Astrocyte (in vitro differentiated cells and primary cell): Measurements from ENCODE around the gene ADARB2. TPM values are rescaled to one million over a fixed set of nuclear protein-coding genes. Genes with fewer than 3 reads are reported as not detected.
"Not testable (repeated sequence)": the region's sequence is repeated elsewhere in the genome, so short reads cannot be mapped to it uniquely, and the experiment has no call there.

Source experiments
- DNase-seq: peaks from one replicate; pipeline ENCODE4 v3.0.0-alpha.2; 2010; ENCODE audit warnings: low read depth
- FAIRE-seq: peaks from 2 replicates; lab custom pipeline; 2011; peaks lifted over from hg19 to GRCh38; lab: Jason Lieb, UNC
- H2AFZ ChIP-seq: 2 replicates; pipeline ENCODE4 v1.6.0; 2012; ENCODE audit warnings: low read depth, low read length, inconsistent platforms
- H3K27ac ChIP-seq: 2 replicates; pipeline ENCODE4 v1.5.1; 2011; ENCODE audit warnings: low read depth, low read length, inconsistent platforms
- H3K27me3 ChIP-seq: 2 replicates; pipeline ENCODE4 v1.6.0; 2011; ENCODE audit warnings: low read length, inconsistent platforms; ENCODE audit not compliant: insufficient read depth
- H3K36me3 ChIP-seq: 2 replicates; pipeline ENCODE4 v1.5.1; 2011; ENCODE audit warnings: low read length, inconsistent platforms; ENCODE audit not compliant: insufficient read depth
- H3K4me1 ChIP-seq: 2 replicates; pipeline ENCODE4 v1.5.1; 2011; ENCODE audit warnings: low read length, inconsistent platforms; ENCODE audit not compliant: insufficient read depth
- H3K4me2 ChIP-seq: 2 replicates; pipeline ENCODE4 v1.6.0; 2012; ENCODE audit warnings: low read length, inconsistent platforms
- H3K4me3 ChIP-seq: 2 replicates; pipeline ENCODE4 v1.5.1; 2011; ENCODE audit warnings: low read depth, mild to moderate bottlenecking, low read length, inconsistent platforms; ENCODE audit not compliant: insufficient read depth
- H3K79me2 ChIP-seq: 2 replicates; pipeline ENCODE4 v1.6.0; 2012; ENCODE audit warnings: mild to moderate bottlenecking, low read length, inconsistent platforms; ENCODE audit not compliant: insufficient read depth
- H3K9ac ChIP-seq: 2 replicates; pipeline ENCODE4 v1.6.0; 2012; ENCODE audit warnings: mild to moderate bottlenecking, low read length, inconsistent platforms
- H3K9me3 ChIP-seq: 2 replicates; pipeline ENCODE4 v1.5.1; 2012; ENCODE audit warnings: low read depth, mild to moderate bottlenecking, low read length, inconsistent platforms; ENCODE audit not compliant: insufficient read depth
- H4K20me1 ChIP-seq: 2 replicates; pipeline ENCODE4 v1.6.0; 2012; ENCODE audit warnings: low read length, inconsistent platforms; ENCODE audit not compliant: insufficient read depth
- H3K27ac Mint-ChIP-seq: one replicate; pipeline ENCODE4 v1.8.0; 2021; ENCODE audit warnings: mild to moderate bottlenecking, mixed read lengths; ENCODE audit not compliant: unreplicated experiment
- H3K27me3 Mint-ChIP-seq: one replicate; pipeline ENCODE4 v1.8.0; 2021; ENCODE audit warnings: low read depth, mixed read lengths; ENCODE audit not compliant: unreplicated experiment
- H3K36me3 Mint-ChIP-seq: one replicate; pipeline ENCODE4 v1.8.0; 2021; ENCODE audit warnings: low read depth, mixed read lengths; ENCODE audit not compliant: unreplicated experiment
- H3K4me1 Mint-ChIP-seq: one replicate; pipeline ENCODE4 v1.8.0; 2021; ENCODE audit warnings: low read depth, mixed read lengths; ENCODE audit not compliant: unreplicated experiment
- H3K4me3 Mint-ChIP-seq: one replicate; pipeline ENCODE4 v1.8.0; 2021; ENCODE audit warnings: mild to moderate bottlenecking, moderate library complexity, mixed read lengths; ENCODE audit not compliant: unreplicated experiment
- H3K9me3 Mint-ChIP-seq: one replicate; pipeline ENCODE4 v1.8.0; 2021; ENCODE audit warnings: mild to moderate bottlenecking, mixed read lengths; ENCODE audit not compliant: unreplicated experiment
- CTCF ChIP-seq: IDR thresholded peaks from 2 replicates; pipeline ENCODE4 v1.5.1; 2011; ENCODE audit warnings: low read depth, mild to moderate bottlenecking, inconsistent platforms, low read length, moderate library complexity; ENCODE audit not compliant: insufficient read depth
- EZH2 ChIP-seq: IDR thresholded peaks from 2 replicates; pipeline ENCODE4 v1.6.1; 2012; ENCODE audit warnings: mild to moderate bottlenecking, low read length, inconsistent platforms; ENCODE audit not compliant: insufficient read depth
- total RNA-seq: library from RNA; stranded (reverse); gene quantifications from 2 replicates; pipeline ENCODE4 v1.2.1, GENCODE V29; 2021

ADARB2 gene
- total RNA-seq, 1 donor from 2014 or later = 0.18 TPM

- Histone ChIP-seq H2AFZ (no peak overlapping the region), H3K4me3 (no peak overlapping the region), H3K36me3 (no peaks in the 10 kb centered on the region), H3K79me2 (no peaks in the 10 kb centered on the region), H3K9me3 (peaks cover 13% of the 10 kb centered on the region), H4K20me1 (no peaks in the 10 kb centered on the region), H3K27ac (no peak overlapping the region), H3K27me3 (no peaks in the 10 kb centered on the region), H3K4me2 (no peak overlapping the region), H3K9ac (no peak overlapping the region), H3K4me1 (no peaks in the 10 kb centered on the region)
- TF ChIP-seq CTCF (no peak), EZH2 (no peak)
- no peak overlapping the region for H3K4me3 Mint-ChIP-seq
- DNase-seq (no peak), FAIRE-seq (no peak)
- H3K36me3 Mint-ChIP-seq = no peaks in the 10 kb centered on the region
- H3K4me1 Mint-ChIP-seq = no peaks in the 10 kb centered on the region
- no peak overlapping the region for H3K27ac Mint-ChIP-seq
- H3K9me3 Mint-ChIP-seq = peaks cover 10% of the 10 kb centered on the region
- peaks cover 38% of the 10 kb centered on the region for H3K27me3 Mint-ChIP-seq
Measured at GRCh38 chr10:1227510-1228402, 509.6 kb downstream of the ADARB2 start.

- not testable (repeated sequence) for H4K20me1 ChIP-seq, FAIRE-seq, H3K9me3 Mint-ChIP-seq, H3K4me1 Mint-ChIP-seq, H3K79me2 ChIP-seq, H3K4me3 ChIP-seq, H3K4me2 ChIP-seq, H3K36me3 Mint-ChIP-seq, H3K27ac ChIP-seq, H3K27ac Mint-ChIP-seq, H3K27me3 ChIP-seq, H3K4me1 ChIP-seq, H2AFZ ChIP-seq, H3K4me3 Mint-ChIP-seq, DNase-seq, H3K9me3 ChIP-seq, H3K36me3 ChIP-seq, H3K9ac ChIP-seq
- H3K27me3 Mint-ChIP-seq = peaks cover 39% of the 10 kb centered on the region
Measured at GRCh38 chr10:1226907-1227306, 510.4 kb downstream of the ADARB2 start.

GRCh38 chr10:1219874-1220273 lies 517.5 kb downstream of the ADARB2 start:
- H3K4me3 ChIP-seq, H3K4me1 Mint-ChIP-seq, H4K20me1 ChIP-seq, H3K27me3 Mint-ChIP-seq, FAIRE-seq, H3K4me3 Mint-ChIP-seq, H3K79me2 ChIP-seq, H3K4me2 ChIP-seq, H3K4me1 ChIP-seq, H3K27me3 ChIP-seq, H2AFZ ChIP-seq, H3K9ac ChIP-seq, H3K27ac Mint-ChIP-seq, H3K27ac ChIP-seq, H3K36me3 Mint-ChIP-seq, H3K9me3 Mint-ChIP-seq, H3K9me3 ChIP-seq, H3K36me3 ChIP-seq, DNase-seq: not testable (repeated sequence)
